Measurements from ENCODE around the gene NUP107.

- TF ChIP-seq CTCF (IDR thresholded peaks at IDR 0.05) (no peak), POLR2A (IDR thresholded peaks at IDR 0.05) (no peak)
Measured at GRCh38 chr12:68746572-68747180, 59.9 kb downstream of the NUP107 start.

Data from right lobe of liver (tissue), 4 donors.